GM13976 (cell line): ENCODE measurements around the gene CLIP1.
A peak's percentile ranks its signal among the peaks of the same experiment; 100 is the strongest.

Source experiments
- DNase-seq: peaks from one replicate; pipeline ENCODE4 v3.0.0; 2012; ENCODE audit warnings: low spot score
- CTCF ChIP-seq: IDR thresholded peaks from 2 replicates; pipeline ENCODE4 v1.5.1; 2012; ENCODE audit warnings: borderline replicate concordance, mild to moderate bottlenecking; ENCODE audit not compliant: insufficient read depth; ENCODE audit errors: extremely low read depth, missing control alignments, control extremely low read depth
- in situ Hi-C: fragments of 300-500 bp; cut with MboI; formaldehyde crosslinking; loops from one replicate; pipeline ENCODE4 v1.12.0; 2022; ENCODE audit warnings: low sequenced_read_pairs, mixed read lengths, inconsistent platforms; ENCODE audit not compliant: unreplicated experiment

CLIP1 gene

DNA sequence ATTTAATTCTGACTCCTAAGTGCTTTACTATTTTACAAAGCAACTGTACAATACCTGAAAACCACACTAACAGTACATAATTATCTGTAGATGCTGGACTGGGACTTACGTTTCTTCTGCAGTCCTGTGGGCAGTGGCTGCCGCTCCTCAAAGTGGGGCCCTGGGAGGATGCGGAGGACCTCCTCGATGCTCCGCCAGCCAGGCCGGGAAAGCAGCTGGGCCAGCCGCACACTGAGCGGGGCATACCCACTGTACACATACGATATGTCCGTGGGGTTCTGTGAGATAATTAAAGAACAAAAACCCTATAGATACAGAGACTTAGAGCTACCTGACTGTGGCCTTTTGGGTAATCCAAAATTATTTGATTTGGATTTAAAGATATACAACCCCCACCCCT lies 189.8 kb downstream of the CLIP1 start:
- in situ Hi-C loops: no loop called here
- TF ChIP-seq CTCF: no peak
- DNase-seq: no peak

DNA sequence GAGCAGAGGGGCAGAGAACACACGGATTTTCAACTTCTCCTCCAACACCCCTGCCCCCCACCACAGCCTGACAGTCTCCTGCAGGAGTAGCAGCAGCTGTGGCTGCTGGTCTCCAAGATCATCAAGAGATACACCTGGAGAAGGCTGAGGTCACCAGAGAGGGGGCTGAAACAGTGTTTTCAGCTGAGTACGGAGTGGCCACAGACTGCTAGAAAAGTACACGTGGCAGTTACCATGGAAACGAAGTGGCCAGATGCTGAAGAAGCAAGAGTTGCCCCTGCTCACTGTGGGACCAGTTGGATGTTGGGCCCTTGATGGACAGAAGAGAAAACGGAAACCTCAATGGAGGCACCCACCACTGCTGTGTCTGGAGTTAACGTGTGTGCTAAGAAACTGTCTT lies 191.7 kb downstream of the CLIP1 start:
- in situ Hi-C loops: no loop called here
- DNase-seq: no peak
- no peak for TF ChIP-seq CTCF

DNA sequence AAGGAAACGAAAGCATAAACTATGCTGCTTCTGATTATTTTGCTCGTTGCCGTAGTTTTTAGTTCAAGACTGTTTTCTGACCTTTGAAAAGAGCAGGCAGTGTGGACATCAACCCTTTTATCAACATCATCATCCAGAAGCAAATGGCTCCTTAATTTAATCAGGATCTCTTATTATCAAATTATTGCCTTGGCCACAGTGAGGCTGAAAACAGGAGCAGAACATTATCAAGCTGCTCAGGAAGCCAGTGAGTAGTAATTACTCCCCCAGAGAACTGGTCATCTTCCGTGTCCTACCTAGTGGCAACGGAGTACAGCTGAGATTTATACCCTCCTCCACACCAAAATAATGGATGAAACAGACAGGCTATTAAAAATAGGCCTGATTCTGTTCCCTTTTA lies 194.4 kb downstream of the CLIP1 start:
- TF ChIP-seq CTCF: no peak
- in situ Hi-C loops: no loop called here
- DNase-seq: no peak

GRCh38 chr12:122227341-122227740 lies 195.1 kb downstream of the CLIP1 start:
- no peak for TF ChIP-seq CTCF
- in situ Hi-C loops: no loop called here
- DNase-seq: no peak

DNA sequence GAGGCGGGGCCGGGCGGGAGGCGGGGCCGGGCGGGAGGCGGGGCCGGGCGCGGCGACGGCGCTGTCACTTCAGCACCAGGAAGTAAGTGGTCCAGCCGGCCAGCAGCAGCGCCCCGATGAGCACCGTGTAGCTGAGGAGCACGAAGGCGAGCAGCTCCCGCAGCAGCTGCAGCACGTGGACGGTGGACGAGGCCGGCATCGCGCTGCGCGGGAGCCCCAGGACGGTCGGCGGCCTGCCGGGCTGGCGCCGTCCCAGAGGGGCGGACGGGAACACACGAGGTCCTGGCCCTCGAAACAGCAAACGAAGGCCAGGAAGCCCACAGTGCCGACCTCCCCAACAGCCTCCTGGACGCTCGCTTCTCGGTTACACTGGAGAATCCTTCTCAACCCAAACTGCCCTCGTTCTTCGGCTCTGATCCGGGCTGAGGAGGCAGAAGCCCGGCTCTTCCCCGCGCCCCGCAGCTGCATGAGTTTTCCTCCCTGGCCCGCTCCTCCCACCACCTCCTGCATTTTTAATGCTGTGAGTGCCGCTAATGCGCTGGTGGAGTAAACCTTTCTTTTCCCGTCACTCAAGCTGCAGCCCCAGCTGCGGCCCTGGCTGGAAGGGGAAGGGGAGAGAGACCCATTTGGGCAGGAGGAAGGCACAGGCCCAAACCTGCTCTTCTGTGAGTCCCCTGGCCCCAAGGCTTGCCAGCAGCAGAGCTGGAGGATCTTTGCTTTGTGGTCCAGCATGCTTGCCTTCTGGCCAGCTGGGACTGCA lies 195.9 kb downstream of the CLIP1 start:
- DNase-seq: no peak
- no peak for TF ChIP-seq CTCF
- in situ Hi-C loops: no loop called here

DNA sequence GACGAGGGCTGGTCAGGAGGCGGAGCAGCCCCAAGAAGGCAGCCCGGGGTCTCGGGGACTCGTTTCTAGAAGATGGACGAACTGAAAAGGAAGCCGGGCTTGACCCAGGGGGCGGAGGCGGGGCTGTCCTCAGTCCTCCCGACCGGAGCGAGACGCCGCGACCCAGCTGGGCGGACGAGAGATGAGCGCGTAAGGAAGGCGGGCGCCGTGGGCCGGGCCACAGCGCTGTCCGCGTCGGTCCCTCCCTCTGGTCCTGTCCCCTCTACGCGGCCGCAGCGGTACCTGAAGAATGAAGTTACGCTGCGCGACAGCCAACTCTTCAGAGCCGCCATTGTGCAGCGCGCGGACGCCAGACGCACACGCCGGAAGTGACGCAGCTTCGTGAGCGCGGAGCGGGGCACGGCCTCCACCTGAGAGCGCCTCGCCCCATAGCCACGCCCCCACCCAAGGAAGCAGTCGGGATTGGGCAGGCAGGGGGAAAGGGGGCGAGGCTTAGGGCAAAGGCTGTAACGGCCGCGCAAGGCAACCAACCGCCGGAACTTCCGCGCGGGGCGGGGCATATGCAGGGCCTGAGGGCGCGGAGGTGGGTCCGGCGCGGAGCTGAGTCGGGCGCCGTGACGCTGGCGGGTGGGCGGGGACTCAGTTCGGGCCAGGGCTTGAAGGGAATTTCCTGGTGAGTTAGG lies 196.6 kb downstream of the CLIP1 start, which contains the start of gene DIABLO:
Gene DIABLO (minus strand): TSS at position 370 of the 683 bp plus-strand sequence. CDS start 38 bp downstream, at position 332.
- no peak for TF ChIP-seq CTCF
- in situ Hi-C loops: no loop called here
- peak; percentile 98 for DNase-seq
